ENCODE data around the gene WNT5A. TPM values are rescaled to one million over a fixed set of nuclear protein-coding genes. Genes with fewer than 3 reads are reported as not detected.

Gene WNT5A
- total RNA-seq, 1 experiment from 2014 or later = 0.15 TPM

DNA sequence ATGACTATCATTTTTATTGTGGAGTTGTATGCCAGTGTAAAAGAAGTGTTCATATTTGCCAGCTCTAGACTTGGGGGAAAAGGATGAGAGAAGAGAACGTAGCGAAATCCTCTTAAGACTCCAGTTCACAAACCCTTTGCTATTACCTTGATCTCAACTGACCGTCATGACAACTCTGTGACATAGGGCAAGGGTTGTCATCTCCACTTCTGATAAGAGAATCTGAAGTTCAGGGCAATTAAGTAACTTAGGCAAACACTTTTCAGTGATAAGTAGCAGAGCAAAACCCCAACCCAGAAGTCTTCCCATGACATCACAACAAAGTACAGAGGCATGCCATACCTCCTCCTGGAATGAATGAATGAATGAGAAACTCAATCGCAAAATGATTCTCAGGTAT is 40.3 kb upstream of the WNT5A start:
- H3K27me3 ChIP-seq (ENCODE audit: insufficient read depth, low read length) = no peaks in the 10 kb centered on the region
- TF ChIP-seq TCF7L2 (IDR thresholded peaks at IDR 0.05; ENCODE audit: borderline replicate concordance, extremely low read depth, insufficient read depth, insufficient read length) = no peak
- H3K79me2 ChIP-seq (ENCODE audit: insufficient read depth, low read length) = no peaks in the 10 kb centered on the region
- no peak for ATAC-seq
- ChIA-PET RAD21 (ENCODE audit: low non-redundant PET in 1 of 2, low total read pairs in 2 of 2, uncharacterized antibody in 2 of 2, unreplicated experiment in 2 of 2) (no interaction called here), POLR2A (no interaction called here), CTCF (no interaction called here)
- H3K9me3 ChIP-seq (ENCODE audit: control insufficient read depth in 1 of 2, insufficient read depth in 1 of 2, low read depth in 1 of 2, low read length in 2 of 2) = peaks cover 0 to 11% of the 10 kb centered on the region in 2 experiments; a peak in 2 of 4 replicates
- no peak overlapping the region for H3K27ac ChIP-seq (ENCODE audit: low read depth, low read length)
- intact Hi-C loops (cut with micrococcal nuclease) = no loop called here
- H3K36me3 ChIP-seq (ENCODE audit: control insufficient read depth in 1 of 2, insufficient read depth in 2 of 2, low read length in 2 of 2) = no peaks in the 10 kb centered on the region
- no peak overlapping the region for H2AFZ ChIP-seq (ENCODE audit: low read depth, low read length, poor library complexity, severe bottlenecking)
- no peaks in the 10 kb centered on the region for H3K4me1 ChIP-seq (ENCODE audit: control insufficient read depth in 1 of 2, insufficient read depth in 2 of 2, low read length in 2 of 2)
- no peak overlapping the region for H3K9ac ChIP-seq (ENCODE audit: low read length)
- no peaks in the 10 kb centered on the region for H4K20me1 ChIP-seq (ENCODE audit: insufficient read depth)
- DNase-seq (ENCODE audit: low read depth, low spot score) = no peak
- no TSS peak for BruUV-seq (replicated peaks)
- H3K9me2 ChIP-seq (ENCODE audit: insufficient read depth) = no peaks in the 10 kb centered on the region
- no peak overlapping the region for H3K4me3 ChIP-seq (replicated peaks in 1 of 2; ENCODE audit: low read depth in 1 of 2, low read length in 2 of 2)
- no peak overlapping the region for H3K4me2 ChIP-seq (ENCODE audit: low read length)

DNA sequence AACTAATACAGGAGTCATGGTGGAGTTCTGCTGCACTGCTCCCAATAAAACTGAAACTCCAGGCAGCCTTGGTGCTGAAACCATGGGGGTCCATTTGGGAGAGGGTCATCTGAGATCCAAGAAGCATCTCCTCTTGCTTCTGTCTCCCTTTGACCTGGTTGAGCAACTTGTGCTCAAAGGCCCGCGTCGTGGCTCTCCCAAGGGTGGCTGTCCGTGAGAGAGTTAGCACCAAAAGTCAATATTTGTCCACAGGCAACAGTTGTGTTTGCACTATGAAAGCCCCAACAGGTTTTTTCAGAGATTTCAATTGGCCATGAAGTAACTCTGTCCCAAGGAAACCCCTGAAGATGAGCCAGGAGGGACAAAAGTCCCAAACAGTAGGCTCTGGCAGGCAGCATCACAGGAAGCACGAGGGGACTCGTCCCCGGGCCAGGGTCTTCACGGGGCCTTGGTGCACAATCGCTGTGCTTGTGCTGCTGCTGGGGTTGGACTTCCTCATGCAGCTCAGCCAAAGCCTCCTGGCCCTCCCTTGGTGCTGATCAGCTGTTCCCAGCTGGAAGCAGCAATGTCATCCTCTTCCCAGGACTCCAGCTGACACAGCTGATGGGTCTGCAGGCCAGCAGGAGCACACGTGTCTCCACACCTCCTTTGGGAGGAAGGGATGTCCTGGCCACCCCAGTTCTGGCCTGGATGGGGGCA is 39.4 kb upstream of the WNT5A start:
- Histone ChIP-seq H3K4me3 (replicated peaks in 1 of 2; ENCODE audit: low read depth in 1 of 2, low read length in 2 of 2) (no peak overlapping the region), H3K27me3 (ENCODE audit: insufficient read depth, low read length) (no peaks in the 10 kb centered on the region), H3K36me3 (ENCODE audit: control insufficient read depth in 1 of 2, insufficient read depth in 2 of 2, low read length in 2 of 2) (no peaks in the 10 kb centered on the region), H3K9ac (ENCODE audit: low read length) (no peak overlapping the region), H3K9me3 (ENCODE audit: control insufficient read depth in 1 of 2, insufficient read depth in 1 of 2, low read depth in 1 of 2, low read length in 2 of 2) (peaks cover 0 to 11% of the 10 kb centered on the region in 2 experiments; a peak in 2 of 4 replicates), H4K20me1 (ENCODE audit: insufficient read depth) (no peaks in the 10 kb centered on the region), H3K9me2 (ENCODE audit: insufficient read depth) (no peaks in the 10 kb centered on the region), H3K27ac (ENCODE audit: low read depth, low read length) (no peak overlapping the region), H3K4me1 (ENCODE audit: control insufficient read depth in 1 of 2, insufficient read depth in 2 of 2, low read length in 2 of 2) (no peaks in the 10 kb centered on the region), H3K4me2 (ENCODE audit: low read length) (no peak overlapping the region), H2AFZ (ENCODE audit: low read depth, low read length, poor library complexity, severe bottlenecking) (no peak overlapping the region), H3K79me2 (ENCODE audit: insufficient read depth, low read length) (no peaks in the 10 kb centered on the region)
- TF ChIP-seq POLR2A (IDR thresholded peaks at IDR 0.05; ENCODE audit: borderline replicate concordance, extremely low read depth, insufficient read depth, insufficient read length) = no peak
- no peak for TF ChIP-seq RAD21 (IDR thresholded peaks at IDR 0.05; ENCODE audit: low read depth)
- TF ChIP-seq, protein P1, sequence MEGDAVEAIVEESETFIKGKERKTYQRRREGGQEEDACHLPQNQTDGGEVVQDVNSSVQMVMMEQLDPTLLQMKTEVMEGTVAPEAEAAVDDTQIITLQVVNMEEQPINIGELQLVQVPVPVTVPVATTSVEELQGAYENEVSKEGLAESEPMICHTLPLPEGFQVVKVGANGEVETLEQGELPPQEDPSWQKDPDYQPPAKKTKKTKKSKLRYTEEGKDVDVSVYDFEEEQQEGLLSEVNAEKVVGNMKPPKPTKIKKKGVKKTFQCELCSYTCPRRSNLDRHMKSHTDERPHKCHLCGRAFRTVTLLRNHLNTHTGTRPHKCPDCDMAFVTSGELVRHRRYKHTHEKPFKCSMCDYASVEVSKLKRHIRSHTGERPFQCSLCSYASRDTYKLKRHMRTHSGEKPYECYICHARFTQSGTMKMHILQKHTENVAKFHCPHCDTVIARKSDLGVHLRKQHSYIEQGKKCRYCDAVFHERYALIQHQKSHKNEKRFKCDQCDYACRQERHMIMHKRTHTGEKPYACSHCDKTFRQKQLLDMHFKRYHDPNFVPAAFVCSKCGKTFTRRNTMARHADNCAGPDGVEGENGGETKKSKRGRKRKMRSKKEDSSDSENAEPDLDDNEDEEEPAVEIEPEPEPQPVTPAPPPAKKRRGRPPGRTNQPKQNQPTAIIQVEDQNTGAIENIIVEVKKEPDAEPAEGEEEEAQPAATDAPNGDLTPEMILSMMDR (IDR thresholded peaks at IDR 0.05 in 2 of 3, conservative IDR thresholded peaks at IDR 0.05 in 1 of 3; ENCODE audit: borderline replicate concordance in 1 of 3, insufficient read depth in 1 of 3, low read depth in 2 of 3, low read length in 2 of 3) = no peak
- TF ChIP-seq, protein P2, sequence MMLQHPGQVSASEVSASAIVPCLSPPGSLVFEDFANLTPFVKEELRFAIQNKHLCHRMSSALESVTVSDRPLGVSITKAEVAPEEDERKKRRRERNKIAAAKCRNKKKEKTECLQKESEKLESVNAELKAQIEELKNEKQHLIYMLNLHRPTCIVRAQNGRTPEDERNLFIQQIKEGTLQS (IDR thresholded peaks at IDR 0.05) = no peak
- TF ChIP-seq EGR1 (IDR thresholded peaks at IDR 0.05; ENCODE audit: low read depth) = no peak
- TF ChIP-seq JUND (IDR thresholded peaks at IDR 0.05) = no peak
- no peak for TF ChIP-seq SIN3A (IDR thresholded peaks at IDR 0.05; ENCODE audit: low read depth)
- TF ChIP-seq ZFX (IDR thresholded peaks at IDR 0.05) = no peak
- no peak for TF ChIP-seq TCF7L2 (IDR thresholded peaks at IDR 0.05; ENCODE audit: borderline replicate concordance, extremely low read depth, insufficient read depth, insufficient read length)
- no peak for TF ChIP-seq EZH2phosphoT487 (IDR thresholded peaks at IDR 0.05; ENCODE audit: borderline replicate concordance)
- TF ChIP-seq SRF (IDR thresholded peaks at IDR 0.05; ENCODE audit: low read depth) = no peak
- POLR2A ChIA-PET = no interaction called here
- RAD21 ChIA-PET (ENCODE audit: low non-redundant PET in 1 of 2, low total read pairs in 2 of 2, uncharacterized antibody in 2 of 2, unreplicated experiment in 2 of 2) = no interaction called here
- CTCF ChIA-PET = no interaction called here
- no TSS peak for BruUV-seq (replicated peaks)
- ATAC-seq (no peak), DNase-seq (ENCODE audit: low read depth, low spot score) (no peak)
- intact Hi-C loops (cut with micrococcal nuclease) = no loop called here

Data from HCT116 (cell line).